ENCODE measurements around the gene CD207. TPM values are rescaled to one million over a fixed set of nuclear protein-coding genes. Genes with fewer than 3 reads are reported as not detected.
A peak's percentile ranks its signal among the peaks of the same experiment; 100 is the strongest.

CD207 gene
- total RNA-seq, 1 experiment from 2014 or later: not detected

DNA sequence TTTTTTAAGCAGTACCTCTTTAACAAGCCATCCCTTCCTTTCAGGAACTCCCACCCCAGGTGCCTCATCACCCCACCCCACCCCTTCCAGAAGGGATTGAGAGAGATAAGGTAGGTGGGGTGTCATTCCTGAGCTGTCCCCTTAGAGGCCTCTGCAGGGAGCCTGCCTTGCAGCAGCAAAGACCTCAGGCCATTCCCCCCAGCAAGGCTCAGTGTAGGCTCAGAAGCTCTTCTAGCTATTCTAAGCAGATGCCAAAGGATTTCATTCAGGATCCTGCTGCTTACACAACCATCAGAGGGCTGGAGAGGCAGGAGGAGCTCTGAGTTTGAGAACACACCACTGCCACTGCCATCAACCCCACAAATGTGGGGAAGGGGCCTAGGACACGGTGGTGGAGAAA lies 39.4 kb downstream of the CD207 start:
- H3K36me3 ChIP-seq: no peaks in the 10 kb centered on the region
- no peak overlapping the region for H3K4me3 ChIP-seq
- H3K27me3 ChIP-seq (replicated peaks): peaks cover 16% of the 10 kb centered on the region
- no peaks in the 10 kb centered on the region for H3K9me3 ChIP-seq (replicated peaks)
- no peak overlapping the region for H3K27ac ChIP-seq
- no peaks in the 10 kb centered on the region for H3K4me1 ChIP-seq (replicated peaks)
- no peak for DNase-seq (ENCODE audit: low read depth in 1 of 2, low spot score in 2 of 2)

GRCh38 chr2:70795164-70795995 lies 40.2 kb downstream of the CD207 start:
- peaks cover 23% of the 10 kb centered on the region for H3K27me3 ChIP-seq (replicated peaks)
- H3K36me3 ChIP-seq: no peaks in the 10 kb centered on the region
- H3K27ac ChIP-seq: no peak overlapping the region
- DNase-seq (ENCODE audit: low read depth in 1 of 2, low spot score in 2 of 2): no peak
- H3K4me3 ChIP-seq: no peak overlapping the region
- no peaks in the 10 kb centered on the region for H3K9me3 ChIP-seq (replicated peaks)
- H3K4me1 ChIP-seq (replicated peaks): no peaks in the 10 kb centered on the region

DNA sequence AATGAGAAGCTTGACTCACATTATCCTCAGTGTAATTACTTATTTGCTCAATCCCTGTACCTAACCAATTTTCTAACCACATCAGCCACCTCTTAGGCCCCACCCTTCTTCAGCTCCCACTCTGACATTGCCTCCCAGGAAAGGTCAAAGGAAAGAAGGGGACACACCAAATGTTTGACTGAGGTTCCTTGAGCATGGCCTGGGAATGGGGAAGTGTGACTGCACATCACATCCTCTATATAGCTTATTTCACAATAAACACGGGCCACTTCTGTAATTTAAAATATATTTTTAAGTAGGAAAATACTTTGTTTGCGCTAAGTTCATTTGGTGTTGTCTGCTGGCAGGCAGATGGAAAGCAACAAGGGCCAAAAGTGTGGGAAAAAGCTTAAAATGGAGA lies 42.2 kb downstream of the CD207 start:
- Histone ChIP-seq H3K27ac (no peak overlapping the region), H3K9me3 (replicated peaks) (no peaks in the 10 kb centered on the region), H3K4me1 (replicated peaks) (no peaks in the 10 kb centered on the region), H3K4me3 (no peak overlapping the region), H3K27me3 (replicated peaks) (peaks cover 33% of the 10 kb centered on the region), H3K36me3 (no peaks in the 10 kb centered on the region)
- DNase-seq (ENCODE audit: low read depth in 1 of 2, low spot score in 2 of 2): no peak

GRCh38 chr2:70790136-70790828 lies 45.3 kb downstream of the CD207 start, which contains the start of gene FIGLA:
TSS of gene FIGLA (minus strand) at chr2:70790643. CDS start at chr2:70790638, 5 bp downstream.
- no peak for DNase-seq (ENCODE audit: low read depth in 1 of 2, low spot score in 2 of 2)
- H3K36me3 ChIP-seq: no peaks in the 10 kb centered on the region
- H3K4me1 ChIP-seq (replicated peaks): no peaks in the 10 kb centered on the region
- no peak within 1 kb of the TSS for H3K4me3 ChIP-seq
- H3K9me3 ChIP-seq (replicated peaks): no peaks in the 10 kb centered on the region
- peaks cover 45% of the 10 kb centered on the region for H3K27me3 ChIP-seq (replicated peaks)
- no peak within 1 kb of the TSS for H3K27ac ChIP-seq

- H3K4me1 ChIP-seq (replicated peaks): no peaks in the 10 kb centered on the region
- no peak overlapping the region for H3K27ac ChIP-seq
- peaks cover 43% of the 10 kb centered on the region for H3K27me3 ChIP-seq (replicated peaks)
- no peaks in the 10 kb centered on the region for H3K36me3 ChIP-seq
- peak in 1 of 2 experiments; percentile 7 for DNase-seq (ENCODE audit: low read depth in 1 of 2, low spot score in 2 of 2)
- no peak overlapping the region for H3K4me3 ChIP-seq
- no peaks in the 10 kb centered on the region for H3K9me3 ChIP-seq (replicated peaks)
Observed at GRCh38 chr2:70789304-70790135, 46.1 kb downstream of the CD207 start.

GRCh38 chr2:70785137-70785911 lies 50.3 kb downstream of the CD207 start:
- no peak overlapping the region for H3K27ac ChIP-seq
- no peaks in the 10 kb centered on the region for H3K4me1 ChIP-seq (replicated peaks)
- DNase-seq (ENCODE audit: low read depth in 1 of 2, low spot score in 2 of 2): no peak
- no peak overlapping the region for H3K4me3 ChIP-seq
- H3K9me3 ChIP-seq (replicated peaks): no peaks in the 10 kb centered on the region
- H3K27me3 ChIP-seq (replicated peaks): peaks cover 25% of the 10 kb centered on the region
- no peaks in the 10 kb centered on the region for H3K36me3 ChIP-seq

- Histone ChIP-seq H3K27me3 (replicated peaks) (peaks cover 20% of the 10 kb centered on the region), H3K9me3 (replicated peaks) (no peaks in the 10 kb centered on the region), H3K36me3 (no peaks in the 10 kb centered on the region), H3K4me1 (replicated peaks) (no peaks in the 10 kb centered on the region), H3K4me3 (no peak overlapping the region), H3K27ac (no peak overlapping the region)
- DNase-seq (ENCODE audit: low read depth in 1 of 2, low spot score in 2 of 2): no peak
Observed at GRCh38 chr2:70784320-70784719, 51.3 kb downstream of the CD207 start.

Other genes with a start within 250 kb of the CD207 start
- not detected in 2 replicates for gene ADD2, start 67.6 kb downstream of the CD207 start, total RNA-seq (2014; rRNA removed; shearing (Covaris generic))
- gene FIGLA, start 45.2 kb downstream of the CD207 start, total RNA-seq (2014; rRNA removed; shearing (Covaris generic)): not detected in 2 replicates
- gene CLEC4F, start 15.2 kb downstream of the CD207 start, total RNA-seq (2014; rRNA removed; shearing (Covaris generic)): not detected in 2 replicates
- gene VAX2, start 64.8 kb upstream of the CD207 start, total RNA-seq (2014; rRNA removed; shearing (Covaris generic)): not detected in 2 replicates
- gene ATP6V1B1, start 100.1 kb upstream of the CD207 start, total RNA-seq (2014; rRNA removed; shearing (Covaris generic)): not detected in 2 replicates
- gene ANKRD53, start 142.8 kb upstream of the CD207 start, total RNA-seq (2014; rRNA removed; shearing (Covaris generic)): not detected in 2 replicates
- gene TEX261, start 159.1 kb upstream of the CD207 start, total RNA-seq (2014; rRNA removed; shearing (Covaris generic)): 19.1 and 50.5 TPM in 2 replicates
- 35.8 and 48.0 TPM in 2 replicates for gene NAGK, start 232.8 kb upstream of the CD207 start, total RNA-seq (2014; rRNA removed; shearing (Covaris generic))